ENCODE results near the gene FAM3B. TPM values are rescaled to one million over a fixed set of nuclear protein-coding genes. Genes with fewer than 3 reads are reported as not detected.

The FAM3B gene
- total RNA-seq, 1 donor from 2014 or later = 0.20 TPM

GRCh38 chr21:41319273-41319672 is 2.7 kb downstream of the FAM3B start:
- DNase-seq = no peak

GRCh38 chr21:41321211-41321907 is 4.8 kb downstream of the FAM3B start:
- DNase-seq = no peak

- no peak for DNase-seq
These were observed 5.4 kb downstream of the FAM3B start for GRCh38 chr21:41321908-41322495.

- no peak for DNase-seq
These were observed 6.1 kb downstream of the FAM3B start for GRCh38 chr21:41322496-41323382.

- no peak for DNase-seq
These were observed 8.7 kb downstream of the FAM3B start for GRCh38 chr21:41325138-41325912.

- no peak for DNase-seq
These were observed 9.9 kb downstream of the FAM3B start for GRCh38 chr21:41326414-41327080.

GRCh38 chr21:41327753-41328152 is 11.2 kb downstream of the FAM3B start:
- DNase-seq = no peak

GRCh38 chr21:41328660-41329607 is 12.3 kb downstream of the FAM3B start:
- DNase-seq = no peak

- no peak for DNase-seq
These were observed 17.2 kb downstream of the FAM3B start for GRCh38 chr21:41333752-41334151.

- no peak for DNase-seq
These were observed 20.9 kb downstream of the FAM3B start for GRCh38 chr21:41337515-41337914.

GRCh38 chr21:41338455-41338854 is 21.9 kb downstream of the FAM3B start:
- no peak for DNase-seq

- no peak for DNase-seq
These were observed 25.4 kb downstream of the FAM3B start for GRCh38 chr21:41342035-41342434.

- DNase-seq = no peak
These were observed 27.5 kb downstream of the FAM3B start for GRCh38 chr21:41344146-41344545.

- no peak for DNase-seq
These were observed 28.8 kb downstream of the FAM3B start for GRCh38 chr21:41345356-41345755.

- DNase-seq = no peak
These were observed 29.5 kb downstream of the FAM3B start for GRCh38 chr21:41345934-41346685.

- DNase-seq = no peak
These were observed 30.2 kb downstream of the FAM3B start for GRCh38 chr21:41346758-41347157.

GRCh38 chr21:41348434-41348833 is 31.8 kb downstream of the FAM3B start:
- DNase-seq = no peak

- no peak for DNase-seq
These were observed 32.5 kb downstream of the FAM3B start for GRCh38 chr21:41349126-41349525.

- no peak for DNase-seq
These were observed 33.2 kb downstream of the FAM3B start for GRCh38 chr21:41349619-41350390.
